ENCODE results near the gene JADE2. TPM values are rescaled to one million over a fixed set of nuclear protein-coding genes. Genes with fewer than 3 reads are reported as not detected.

Gene JADE2
- total RNA-seq, 6 experiments from 2014 or later, result 6.1 to 14.8 (median 8.4) TPM

DNA sequence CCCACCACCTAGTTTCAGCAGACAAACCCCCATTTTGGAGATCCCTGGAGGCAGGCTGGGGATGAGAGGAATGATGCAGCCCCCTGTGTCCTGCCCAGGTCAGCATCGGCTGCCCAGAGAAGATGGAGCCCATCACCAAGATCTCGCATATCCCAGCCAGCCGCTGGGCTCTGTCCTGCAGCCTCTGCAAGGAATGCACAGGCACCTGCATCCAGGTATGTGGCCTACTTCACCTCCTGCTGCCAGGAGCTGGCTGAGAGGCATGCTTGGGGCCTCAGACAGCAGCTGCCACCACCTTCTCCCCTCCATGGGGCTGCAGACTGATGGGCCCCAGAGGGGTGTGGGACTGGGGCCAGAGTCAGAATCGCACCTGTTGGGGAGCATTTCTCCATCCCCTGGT, 38.9 kb downstream of the JADE2 start:
- H3K4me1 ChIP-seq, result peaks cover 0 to 28% (median 16%) of the 10 kb centered on the region in 4 donors
- DNase-seq (no peak), ATAC-seq (no peak)
- no peaks in the 10 kb centered on the region for H3K9me3 ChIP-seq
- H3K4me3 ChIP-seq, result no peak overlapping the region
- peaks cover 0 to 55% (median 17%) of the 10 kb centered on the region in 4 donors for H3K36me3 ChIP-seq
- TF ChIP-seq POLR2A (IDR thresholded peaks at IDR 0.05), result no peak
- TF ChIP-seq, protein P1, sequence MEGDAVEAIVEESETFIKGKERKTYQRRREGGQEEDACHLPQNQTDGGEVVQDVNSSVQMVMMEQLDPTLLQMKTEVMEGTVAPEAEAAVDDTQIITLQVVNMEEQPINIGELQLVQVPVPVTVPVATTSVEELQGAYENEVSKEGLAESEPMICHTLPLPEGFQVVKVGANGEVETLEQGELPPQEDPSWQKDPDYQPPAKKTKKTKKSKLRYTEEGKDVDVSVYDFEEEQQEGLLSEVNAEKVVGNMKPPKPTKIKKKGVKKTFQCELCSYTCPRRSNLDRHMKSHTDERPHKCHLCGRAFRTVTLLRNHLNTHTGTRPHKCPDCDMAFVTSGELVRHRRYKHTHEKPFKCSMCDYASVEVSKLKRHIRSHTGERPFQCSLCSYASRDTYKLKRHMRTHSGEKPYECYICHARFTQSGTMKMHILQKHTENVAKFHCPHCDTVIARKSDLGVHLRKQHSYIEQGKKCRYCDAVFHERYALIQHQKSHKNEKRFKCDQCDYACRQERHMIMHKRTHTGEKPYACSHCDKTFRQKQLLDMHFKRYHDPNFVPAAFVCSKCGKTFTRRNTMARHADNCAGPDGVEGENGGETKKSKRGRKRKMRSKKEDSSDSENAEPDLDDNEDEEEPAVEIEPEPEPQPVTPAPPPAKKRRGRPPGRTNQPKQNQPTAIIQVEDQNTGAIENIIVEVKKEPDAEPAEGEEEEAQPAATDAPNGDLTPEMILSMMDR (IDR thresholded peaks at IDR 0.05), result no peak
- intact Hi-C loops (cut with DNase I), result no loop called here
- no peaks in the 10 kb centered on the region for H3K27me3 ChIP-seq
- no CpG with 5 or more reads among the region's 4 CpGs for WGBS (ENCODE audit: insufficient coverage, low coverage, low lambda C conversion rate, missing lambda C conversion rate)
- no peak overlapping the region for H3K27ac ChIP-seq

DNA sequence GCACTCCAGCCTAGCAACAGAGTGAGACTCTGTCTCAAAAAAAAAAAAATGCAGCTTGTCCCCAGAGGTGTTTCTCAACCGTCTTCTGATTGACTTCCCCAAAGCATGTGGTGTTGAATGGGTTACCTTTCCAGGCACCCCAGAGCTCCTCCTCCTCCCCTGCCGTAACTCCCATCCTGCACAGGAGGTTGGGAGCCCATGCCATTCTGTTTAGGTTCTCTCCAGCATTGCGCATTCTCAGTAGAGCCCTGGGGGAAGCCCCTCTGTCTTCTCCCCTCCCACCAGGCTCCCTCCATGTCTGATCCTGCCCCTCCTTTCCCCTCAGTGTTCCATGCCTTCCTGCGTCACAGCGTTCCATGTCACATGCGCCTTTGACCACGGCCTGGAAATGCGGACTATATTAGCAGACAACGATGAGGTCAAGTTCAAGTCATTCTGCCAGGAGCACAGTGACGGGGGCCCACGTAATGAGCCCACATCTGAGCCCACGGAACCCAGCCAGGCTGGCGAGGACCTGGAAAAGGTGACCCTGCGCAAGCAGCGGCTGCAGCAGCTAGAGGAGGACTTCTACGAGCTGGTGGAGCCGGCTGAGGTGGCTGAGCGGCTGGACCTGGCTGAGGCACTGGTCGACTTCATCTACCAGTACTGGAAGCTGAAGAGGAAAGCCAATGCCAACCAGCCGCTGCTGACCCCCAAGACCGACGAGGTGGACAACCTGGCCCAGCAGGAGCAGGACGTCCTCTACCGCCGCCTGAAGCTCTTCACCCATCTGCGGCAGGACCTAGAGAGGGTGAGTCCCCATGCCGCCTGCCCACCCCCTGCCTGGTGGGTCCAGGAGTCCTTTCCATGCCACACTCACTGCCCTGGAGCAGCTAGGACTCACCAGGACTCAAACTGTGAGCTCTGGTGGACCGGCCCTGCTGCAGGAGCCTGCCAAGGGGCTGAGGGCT, 40.6 kb downstream of the JADE2 start:
- intact Hi-C loops (cut with DNase I), result no loop called here
- Histone ChIP-seq H3K36me3 (peaks cover 0 to 41% (median 11%) of the 10 kb centered on the region in 4 donors), H3K9me3 (no peaks in the 10 kb centered on the region), H3K4me1 (peaks cover 0 to 34% (median 20%) of the 10 kb centered on the region in 4 donors), H3K27me3 (no peaks in the 10 kb centered on the region), H3K27ac (no peak overlapping the region), H3K4me3 (no peak overlapping the region)
- ATAC-seq (no peak), DNase-seq (no peak)
- TF ChIP-seq POLR2A (IDR thresholded peaks at IDR 0.05), result no peak
- TF ChIP-seq, protein P1 (IDR thresholded peaks at IDR 0.05), result no peak
- 81% methylated on average over 5 of the region's 28 CpGs for WGBS (ENCODE audit: insufficient coverage, low coverage, low lambda C conversion rate, missing lambda C conversion rate)

- H3K27ac ChIP-seq, result no peak overlapping the region
- H3K27me3 ChIP-seq, result no peaks in the 10 kb centered on the region
- H3K9me3 ChIP-seq, result no peaks in the 10 kb centered on the region
- H3K4me1 ChIP-seq, result peaks cover 0 to 34% (median 20%) of the 10 kb centered on the region in 4 donors
- ATAC-seq, result no peak
- 78% methylated on average over 10 of the region's 13 CpGs for WGBS (ENCODE audit: insufficient coverage, low coverage, low lambda C conversion rate, missing lambda C conversion rate)
- H3K4me3 ChIP-seq, result no peak overlapping the region
- no peak for DNase-seq
- H3K36me3 ChIP-seq, result peaks cover 0 to 39% (median 9%) of the 10 kb centered on the region in 4 donors
- no peak for TF ChIP-seq POLR2A (IDR thresholded peaks at IDR 0.05)
- TF ChIP-seq, protein P1 (IDR thresholded peaks at IDR 0.05), result no peak
- intact Hi-C loops (cut with DNase I), result no loop called here
Measured at GRCh38 chr5:134566741-134567221, 41.3 kb downstream of the JADE2 start.

DNA sequence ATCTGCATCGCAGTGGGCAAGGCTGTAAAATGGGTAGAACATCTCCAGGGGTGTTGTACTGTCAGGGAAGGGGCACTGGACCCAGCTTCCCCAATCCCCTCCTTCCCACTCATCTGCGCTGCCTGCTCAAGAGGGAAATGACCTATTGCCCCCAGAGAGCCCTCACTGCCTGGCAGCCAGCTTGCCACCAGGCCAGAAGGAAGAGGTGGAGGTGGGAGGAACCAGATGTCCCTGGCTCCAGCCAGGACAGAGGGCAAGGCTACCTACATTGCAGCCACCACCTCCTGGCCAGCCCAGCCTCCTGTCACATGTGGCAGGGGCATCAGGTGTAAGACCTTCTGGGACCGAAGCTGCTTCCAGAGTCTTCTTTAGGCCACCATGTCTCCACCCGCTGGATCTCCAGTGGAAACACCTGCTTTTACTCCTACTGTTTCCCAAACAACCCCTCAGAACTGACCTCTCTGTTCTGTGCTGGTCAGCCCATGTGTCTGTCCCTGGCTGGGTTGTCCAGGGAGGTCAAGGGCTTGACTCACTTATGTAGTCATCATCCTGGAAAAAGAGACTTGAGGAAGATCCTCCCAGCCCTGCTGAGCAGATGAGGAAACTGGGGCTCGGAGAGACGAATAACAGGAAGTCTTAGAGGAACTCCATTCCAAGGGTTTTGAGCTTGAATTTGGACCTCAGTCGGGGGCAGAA, 42.3 kb downstream of the JADE2 start:
- DNase-seq, result peak; percentile 46 to 80 (median 72)
- Histone ChIP-seq H3K4me3 (no peak overlapping the region), H3K9me3 (no peaks in the 10 kb centered on the region), H3K27me3 (no peaks in the 10 kb centered on the region), H3K4me1 (peaks cover 0 to 34% (median 20%) of the 10 kb centered on the region in 4 donors), H3K36me3 (peaks cover 0 to 40% (median 9%) of the 10 kb centered on the region in 4 donors), H3K27ac (peak overlapping the region; percentile 40 to 75 (median 65))
- intact Hi-C loops (cut with DNase I), result no loop called here
- TF ChIP-seq POLR2A (IDR thresholded peaks at IDR 0.05), result no peak
- TF ChIP-seq, protein P1 (IDR thresholded peaks at IDR 0.05), result no peak
- WGBS (ENCODE audit: insufficient coverage, low coverage, low lambda C conversion rate, missing lambda C conversion rate), result 53% methylated on average over 6 of the region's 7 CpGs
- peak; percentile 65 to 75 (median 68) for ATAC-seq

All from right lobe of liver (tissue), 6 donors.